NCI-H128 (cell line): ENCODE results near the gene C3orf22.

Experiments used
- DNase-seq: peaks from one replicate; lab custom pipeline; 2025; ENCODE audit not compliant: unreplicated experiment; lab: John Stamatoyannopoulos, UW

Gene C3orf22

GRCh38 chr3:126557415-126557745 is 1.4 kb downstream of the C3orf22 start:
- no peak for DNase-seq

GRCh38 chr3:126556637-126557414 is 1.9 kb downstream of the C3orf22 start:
- no peak for DNase-seq

- no peak for DNase-seq
Observed at GRCh38 chr3:126555795-126556636, 2.7 kb downstream of the C3orf22 start.

- no peak for DNase-seq
Observed at GRCh38 chr3:126554560-126555525, 3.9 kb downstream of the C3orf22 start.

- DNase-seq: no peak
Observed at GRCh38 chr3:126553284-126554084, 5.2 kb downstream of the C3orf22 start.

GRCh38 chr3:126552688-126553283 is 5.9 kb downstream of the C3orf22 start:
- no peak for DNase-seq

- DNase-seq: no peak
Observed at GRCh38 chr3:126551839-126552687, 6.7 kb downstream of the C3orf22 start.

- no peak for DNase-seq
Observed at GRCh38 chr3:126551121-126551838, 7.5 kb downstream of the C3orf22 start.

GRCh38 chr3:126550488-126551051 is 8.2 kb downstream of the C3orf22 start:
- DNase-seq: no peak

GRCh38 chr3:126549861-126550487 is 8.8 kb downstream of the C3orf22 start:
- DNase-seq: no peak

GRCh38 chr3:126548556-126549466 is 9.9 kb downstream of the C3orf22 start:
- DNase-seq: no peak

GRCh38 chr3:126547721-126548120 is 11.0 kb downstream of the C3orf22 start:
- DNase-seq: no peak

- no peak for DNase-seq
Observed at GRCh38 chr3:126546549-126547239, 12.0 kb downstream of the C3orf22 start.

- no peak for DNase-seq
Observed at GRCh38 chr3:126546013-126546412, 12.7 kb downstream of the C3orf22 start.

GRCh38 chr3:126545544-126545943 is 13.2 kb downstream of the C3orf22 start:
- no peak for DNase-seq
